Measurements from ENCODE around the gene SYT12.

DNA sequence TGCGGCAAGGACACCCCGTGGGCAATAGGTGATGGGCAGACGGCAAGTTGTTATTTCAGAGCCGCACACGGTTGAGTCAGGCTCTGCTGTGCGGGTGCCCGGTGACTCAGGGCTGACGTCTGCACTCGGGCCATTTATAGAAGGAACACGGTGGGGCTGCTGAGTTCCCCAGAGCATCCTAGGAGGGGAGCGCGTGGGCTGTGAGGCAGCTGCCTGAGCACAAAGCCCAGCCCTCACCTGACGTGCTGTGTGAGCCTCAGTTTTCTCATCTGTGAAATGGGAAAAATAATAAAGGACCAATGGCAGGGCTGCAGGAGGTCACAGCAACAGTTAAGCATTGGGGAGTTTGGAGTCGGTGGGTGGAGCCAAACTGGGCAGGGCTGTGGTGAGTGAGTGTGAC is 22.4 kb downstream of the SYT12 start:
- TF ChIP-seq, protein P1, sequence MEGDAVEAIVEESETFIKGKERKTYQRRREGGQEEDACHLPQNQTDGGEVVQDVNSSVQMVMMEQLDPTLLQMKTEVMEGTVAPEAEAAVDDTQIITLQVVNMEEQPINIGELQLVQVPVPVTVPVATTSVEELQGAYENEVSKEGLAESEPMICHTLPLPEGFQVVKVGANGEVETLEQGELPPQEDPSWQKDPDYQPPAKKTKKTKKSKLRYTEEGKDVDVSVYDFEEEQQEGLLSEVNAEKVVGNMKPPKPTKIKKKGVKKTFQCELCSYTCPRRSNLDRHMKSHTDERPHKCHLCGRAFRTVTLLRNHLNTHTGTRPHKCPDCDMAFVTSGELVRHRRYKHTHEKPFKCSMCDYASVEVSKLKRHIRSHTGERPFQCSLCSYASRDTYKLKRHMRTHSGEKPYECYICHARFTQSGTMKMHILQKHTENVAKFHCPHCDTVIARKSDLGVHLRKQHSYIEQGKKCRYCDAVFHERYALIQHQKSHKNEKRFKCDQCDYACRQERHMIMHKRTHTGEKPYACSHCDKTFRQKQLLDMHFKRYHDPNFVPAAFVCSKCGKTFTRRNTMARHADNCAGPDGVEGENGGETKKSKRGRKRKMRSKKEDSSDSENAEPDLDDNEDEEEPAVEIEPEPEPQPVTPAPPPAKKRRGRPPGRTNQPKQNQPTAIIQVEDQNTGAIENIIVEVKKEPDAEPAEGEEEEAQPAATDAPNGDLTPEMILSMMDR (IDR thresholded peaks at IDR 0.05): no peak
- TF ChIP-seq EP300 (IDR thresholded peaks at IDR 0.05) (no peak), POLR2A (IDR thresholded peaks at IDR 0.05) (no peak)
